Measurements from ENCODE around the gene RTP5.
"Not testable (repeated sequence)": the region's sequence is repeated elsewhere in the genome, so short reads cannot be mapped to it uniquely, and the experiment has no call there.

The RTP5 gene

DNA sequence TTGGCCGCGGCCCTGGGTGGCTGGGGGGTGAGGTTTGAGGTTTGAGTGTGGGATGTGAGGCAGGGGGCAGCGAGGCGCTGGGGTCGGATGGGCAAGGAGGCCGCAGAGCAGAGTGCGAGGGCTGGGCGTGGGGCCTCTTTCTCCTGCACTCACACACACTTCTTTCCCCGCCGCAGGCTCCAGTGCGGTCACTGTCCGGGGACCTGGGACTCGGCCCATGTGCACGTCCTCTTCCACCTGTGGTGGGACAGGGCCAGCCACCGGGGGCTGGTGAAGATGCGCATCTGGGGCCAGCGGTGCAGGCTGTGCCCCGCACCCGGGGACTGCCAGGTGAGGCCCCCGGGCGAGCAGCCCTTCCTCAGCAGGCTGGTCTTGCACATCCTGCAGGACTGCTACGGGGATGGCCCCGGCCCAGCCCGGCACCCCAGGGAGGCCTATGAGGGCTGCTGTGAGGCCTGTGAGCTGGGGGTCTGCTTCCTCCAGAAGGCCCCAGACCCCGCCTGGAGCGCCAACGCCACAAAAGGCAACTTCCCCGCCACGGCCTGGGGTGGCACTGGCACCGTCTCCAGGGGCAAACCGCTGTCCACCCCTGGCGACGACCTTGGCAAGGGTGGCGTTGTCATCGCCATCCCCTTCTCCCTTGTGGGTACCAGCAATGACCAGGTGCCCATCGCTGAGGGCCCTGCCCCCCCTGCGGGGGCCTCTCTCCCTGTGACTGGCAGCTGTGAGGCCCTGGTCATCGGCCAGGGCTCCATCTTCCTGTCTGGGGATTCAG lies 2.2 kb downstream of the RTP5 start:
- DNase-seq: no peak

DNA sequence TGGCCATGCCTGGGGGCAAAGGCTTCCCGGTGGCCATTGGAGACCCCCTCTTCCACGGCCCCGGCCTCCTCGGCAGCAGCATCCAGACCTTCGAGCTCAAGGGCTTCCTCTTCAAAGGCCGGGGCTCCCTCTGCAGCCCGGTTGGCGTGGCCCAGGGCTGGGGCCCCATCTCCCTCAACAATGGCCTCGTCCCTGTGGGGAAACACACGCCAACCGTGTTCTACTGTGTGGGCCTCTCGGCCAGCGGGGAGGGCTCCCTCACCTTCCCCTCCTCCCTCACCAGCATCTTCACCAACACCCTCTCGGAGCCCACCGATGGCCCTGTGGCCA lies 2.7 kb downstream of the RTP5 start:
- DNase-seq: no peak

GRCh38 chr2:241873081-241873802 lies 3.7 kb downstream of the RTP5 start:
- DNase-seq: no peak

- DNase-seq: no peak
Observed at GRCh38 chr2:241873803-241874110, 4.2 kb downstream of the RTP5 start.

- no peak for DNase-seq
Observed at GRCh38 chr2:241874277-241874925, 4.9 kb downstream of the RTP5 start.

DNA sequence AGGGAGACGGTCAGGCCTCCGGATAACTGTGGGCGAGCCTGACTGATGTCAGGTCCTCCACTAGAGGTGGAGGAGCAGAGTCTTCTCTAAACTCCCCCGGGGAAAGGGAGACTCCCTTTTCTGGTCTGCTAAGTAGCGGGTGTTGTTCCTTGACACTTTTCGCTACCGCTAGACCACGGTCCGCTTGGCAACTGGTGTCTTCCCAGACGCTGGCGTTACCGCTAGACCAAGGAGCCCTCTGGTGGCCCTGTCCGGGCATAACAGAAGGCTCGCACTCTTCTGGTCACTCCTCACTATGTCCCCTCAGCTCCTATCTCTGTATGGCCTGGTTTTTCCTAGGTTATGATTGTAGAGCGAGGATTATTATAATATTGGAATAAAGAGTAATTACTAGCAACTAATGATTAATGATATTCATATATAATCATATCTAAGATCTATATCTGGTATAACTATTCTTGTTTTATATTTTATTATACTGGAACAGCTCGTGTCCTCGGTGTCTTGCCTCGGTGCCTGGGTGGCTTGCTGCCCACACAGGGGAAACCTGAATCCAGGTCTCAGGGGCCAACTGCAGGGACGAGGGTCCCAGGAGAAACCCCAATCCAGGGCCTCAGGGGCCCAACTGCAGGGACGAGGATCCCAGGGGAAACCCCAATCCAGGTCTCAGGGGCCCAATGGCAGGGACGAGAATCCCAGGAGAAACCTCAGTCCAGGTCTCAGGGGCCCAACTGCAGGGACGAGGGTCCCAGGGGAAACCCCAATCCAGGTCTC lies 6.4 kb downstream of the RTP5 start:
- DNase-seq: not testable (repeated sequence)

DNA sequence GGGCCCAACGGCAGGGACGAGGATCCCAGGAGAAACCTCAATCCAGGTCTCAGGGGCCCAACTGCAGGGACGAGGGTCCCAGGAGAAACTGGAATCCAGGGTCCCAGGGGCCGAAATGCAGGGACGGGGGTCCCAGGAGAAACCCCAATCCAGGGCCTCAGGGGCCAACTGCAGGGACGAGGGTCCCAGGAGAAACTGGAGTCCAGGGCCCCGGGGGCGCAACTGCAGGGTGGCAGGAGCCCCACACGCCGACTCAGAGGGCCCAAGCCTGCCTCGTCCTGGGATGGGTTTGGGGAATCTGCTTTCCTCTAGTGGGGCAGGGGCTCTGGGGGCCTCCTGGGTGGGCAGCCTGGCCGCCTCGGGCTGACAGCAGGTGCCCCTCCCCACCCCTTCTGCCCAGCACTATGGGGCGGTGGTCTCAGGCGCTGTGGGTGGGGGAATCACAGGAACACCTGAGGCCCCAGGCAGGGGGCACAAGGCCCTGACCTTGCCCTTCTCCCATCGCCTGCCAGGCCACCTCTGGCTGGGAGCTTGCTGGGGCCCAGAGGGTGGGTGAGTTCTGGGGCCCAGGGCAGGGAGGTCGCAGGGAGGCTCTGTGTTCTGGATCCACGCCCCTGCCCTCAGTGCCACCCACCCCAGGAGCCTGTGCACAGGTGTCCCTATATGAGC lies 7.1 kb downstream of the RTP5 start:
- DNase-seq: no peak

- DNase-seq: no peak
Observed at GRCh38 chr2:241877197-241877685, 7.7 kb downstream of the RTP5 start.

DNA sequence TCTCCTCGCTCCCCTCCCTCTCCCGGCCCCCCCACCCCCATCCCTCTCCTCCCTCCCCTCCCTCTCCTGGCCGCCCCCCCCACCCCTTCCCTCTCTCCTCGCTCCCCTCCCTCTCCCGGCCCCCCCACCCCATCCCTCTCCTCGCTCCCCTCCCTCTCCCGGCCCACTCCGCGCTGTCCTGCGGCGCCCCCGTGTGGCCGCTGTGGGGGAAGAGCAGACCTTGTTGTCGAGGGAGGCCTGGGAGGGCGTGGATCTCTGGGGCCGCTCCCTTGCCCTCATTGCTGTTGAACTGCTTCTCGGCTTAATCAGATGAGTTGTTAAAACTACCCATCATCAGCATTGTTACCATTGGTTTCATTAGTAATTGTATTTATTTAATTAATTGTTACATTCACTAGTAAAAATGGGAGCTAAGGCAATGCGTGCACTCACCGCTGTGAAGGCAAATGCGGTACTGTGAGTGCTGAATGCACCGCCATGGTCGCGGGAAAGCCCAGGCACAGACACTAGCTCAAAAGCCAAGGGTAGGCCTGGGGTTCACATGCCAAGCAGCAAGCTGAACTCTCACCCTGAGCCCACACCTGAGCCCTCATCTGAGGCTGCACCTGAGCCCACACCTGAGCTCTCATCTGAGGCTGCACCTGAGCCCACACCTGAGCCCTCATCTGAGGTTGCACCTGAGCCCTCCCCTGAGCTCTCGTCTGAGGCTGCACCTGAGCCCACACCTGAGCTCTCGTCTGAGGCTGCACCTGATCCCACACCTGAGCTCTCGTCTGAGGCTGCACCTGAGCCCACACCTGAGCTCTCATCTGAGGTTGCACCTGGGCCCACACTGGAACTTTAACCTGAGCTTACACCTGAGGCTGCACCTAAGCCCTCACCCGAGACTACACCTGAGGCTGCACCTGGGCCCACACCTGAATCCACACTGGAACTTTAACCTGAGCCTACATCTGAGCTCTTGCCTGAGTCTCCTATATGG lies 8.8 kb downstream of the RTP5 start:
- DNase-seq: peak; percentile 34

- no peak for DNase-seq
Observed at GRCh38 chr2:241879326-241879725, 9.8 kb downstream of the RTP5 start.

DNA sequence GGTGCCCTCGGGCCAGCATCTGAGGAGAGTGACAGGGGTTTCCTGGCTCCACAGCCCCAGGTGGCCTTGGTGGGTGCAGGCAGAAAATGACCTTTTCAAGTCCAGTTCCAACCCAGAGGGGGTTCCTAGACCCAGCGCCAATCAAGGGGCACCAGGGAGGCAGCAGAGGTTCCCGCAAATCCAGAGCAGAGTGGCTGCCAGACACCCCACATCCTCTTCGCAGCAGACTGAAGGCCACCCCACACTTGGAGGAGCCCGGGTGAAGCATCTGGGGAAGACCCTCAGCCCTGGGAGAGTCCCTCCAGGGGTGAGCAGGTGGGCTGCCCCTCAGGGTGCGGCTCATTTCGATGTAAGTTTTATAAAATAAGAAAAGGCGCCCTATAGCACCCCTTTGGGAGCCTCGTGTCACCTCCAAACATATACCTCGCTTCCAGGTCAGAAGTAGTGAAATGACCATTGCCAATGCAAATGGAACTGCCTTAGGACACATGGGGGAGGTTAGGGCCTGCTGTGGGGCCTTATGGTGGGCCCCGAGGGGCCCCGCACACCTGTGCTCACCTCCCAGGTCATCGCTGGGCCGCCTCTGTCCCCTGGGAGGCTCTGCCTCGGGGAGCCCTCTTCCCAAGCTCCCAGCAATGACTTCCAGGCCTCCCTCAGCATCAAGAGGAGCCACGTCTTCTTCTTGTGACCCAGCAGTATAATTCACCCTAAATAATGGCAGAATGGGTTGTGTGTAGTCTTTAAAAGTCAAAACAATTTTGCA lies 11.0 kb downstream of the RTP5 start:
- no peak for DNase-seq

DNA sequence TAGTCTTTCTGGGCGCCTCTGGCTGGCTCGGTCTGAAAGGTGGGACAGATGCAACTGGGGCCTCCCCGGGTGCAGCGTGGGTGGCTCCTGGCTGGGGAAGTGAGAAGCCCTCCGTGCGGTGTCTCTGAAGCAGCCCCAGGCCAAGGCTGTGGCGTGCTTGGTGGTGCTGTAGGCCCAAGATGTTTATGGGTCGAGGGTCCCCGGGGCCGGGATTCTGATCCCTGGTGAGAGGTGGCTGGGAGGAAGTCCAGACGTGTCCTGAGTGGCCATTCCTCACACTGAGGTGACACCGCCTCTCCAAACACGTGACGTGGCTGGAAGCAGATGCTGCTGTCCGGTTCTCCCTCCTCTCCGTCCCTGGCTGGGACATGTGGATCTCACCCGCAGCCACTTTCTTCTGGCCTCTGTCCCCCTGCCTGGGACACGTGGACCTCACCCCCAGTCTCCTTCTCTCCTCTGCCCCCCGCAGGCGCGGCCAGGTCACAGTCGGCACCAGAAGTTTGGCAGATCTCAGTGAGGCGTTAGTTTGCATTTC lies 12.6 kb downstream of the RTP5 start:
- DNase-seq: no peak

GRCh38 chr2:241884951-241885290 lies 15.4 kb downstream of the RTP5 start:
- no peak for DNase-seq

DNA sequence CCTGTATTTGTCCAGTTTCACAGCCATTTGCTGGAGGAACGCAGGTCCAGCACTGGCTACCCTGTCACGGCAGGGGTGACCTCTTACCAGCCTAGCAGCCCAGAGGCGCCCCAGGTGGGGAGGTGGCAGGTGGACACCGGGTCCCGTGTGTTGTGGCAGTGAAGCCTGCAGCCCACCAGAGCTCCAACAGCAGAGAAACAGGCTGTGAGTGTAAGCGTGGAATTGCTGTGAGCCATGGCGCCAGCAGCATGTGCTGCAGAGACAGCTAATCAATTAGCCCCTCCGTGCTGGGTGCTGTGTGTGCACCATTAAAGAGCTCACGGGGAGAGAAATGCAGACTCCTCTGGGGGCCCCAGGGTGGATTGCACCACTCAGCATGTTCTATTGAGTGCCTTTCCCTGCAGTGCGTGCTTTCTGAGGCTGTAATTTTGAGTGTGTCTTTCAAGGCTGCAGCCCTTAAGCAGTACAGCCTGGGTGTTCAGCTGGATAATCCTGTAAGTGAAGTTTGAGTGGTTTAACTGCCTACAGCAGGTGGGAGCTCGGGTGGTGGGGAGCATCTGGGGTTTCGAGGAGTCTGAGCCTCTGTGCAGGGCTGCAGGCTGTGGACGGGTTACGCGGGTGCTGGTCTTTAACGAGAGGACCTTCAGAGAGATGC lies 15.9 kb downstream of the RTP5 start:
- DNase-seq: peak; percentile 82

DNA sequence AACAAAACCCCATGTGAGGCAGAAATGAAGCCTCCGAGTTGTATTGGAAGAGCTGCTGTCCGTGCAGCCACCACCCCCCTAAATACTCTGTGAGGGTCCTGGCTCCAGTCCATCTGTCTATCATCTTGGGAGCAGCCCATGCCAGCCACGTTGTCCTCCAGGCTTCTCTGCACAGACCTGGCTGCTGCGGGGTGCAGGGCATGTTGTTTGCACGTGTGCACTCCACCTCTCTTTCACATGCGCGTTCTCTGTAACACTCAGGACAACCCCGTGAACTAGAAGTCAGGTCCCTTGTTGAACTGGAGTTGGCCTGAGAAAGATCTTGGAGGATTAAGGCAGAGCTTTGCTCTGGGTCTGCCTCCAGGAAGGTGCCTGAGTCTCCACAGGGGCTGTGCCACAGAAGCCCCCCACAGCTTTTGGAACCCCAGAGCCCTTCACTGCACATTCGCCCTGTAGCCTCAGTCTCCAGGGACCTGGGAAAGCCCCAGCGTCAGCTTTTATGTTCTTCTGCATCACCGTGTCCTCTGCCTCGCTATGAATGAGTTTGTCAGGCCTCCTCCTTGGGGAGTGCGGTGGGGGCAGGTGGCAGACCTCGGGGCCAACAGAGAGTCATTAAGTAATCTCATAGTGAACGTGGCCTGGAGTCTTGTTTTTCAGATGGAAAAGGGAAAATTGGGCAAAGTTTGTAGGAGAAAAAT lies 16.6 kb downstream of the RTP5 start:
- DNase-seq: peak; percentile 82

DNA sequence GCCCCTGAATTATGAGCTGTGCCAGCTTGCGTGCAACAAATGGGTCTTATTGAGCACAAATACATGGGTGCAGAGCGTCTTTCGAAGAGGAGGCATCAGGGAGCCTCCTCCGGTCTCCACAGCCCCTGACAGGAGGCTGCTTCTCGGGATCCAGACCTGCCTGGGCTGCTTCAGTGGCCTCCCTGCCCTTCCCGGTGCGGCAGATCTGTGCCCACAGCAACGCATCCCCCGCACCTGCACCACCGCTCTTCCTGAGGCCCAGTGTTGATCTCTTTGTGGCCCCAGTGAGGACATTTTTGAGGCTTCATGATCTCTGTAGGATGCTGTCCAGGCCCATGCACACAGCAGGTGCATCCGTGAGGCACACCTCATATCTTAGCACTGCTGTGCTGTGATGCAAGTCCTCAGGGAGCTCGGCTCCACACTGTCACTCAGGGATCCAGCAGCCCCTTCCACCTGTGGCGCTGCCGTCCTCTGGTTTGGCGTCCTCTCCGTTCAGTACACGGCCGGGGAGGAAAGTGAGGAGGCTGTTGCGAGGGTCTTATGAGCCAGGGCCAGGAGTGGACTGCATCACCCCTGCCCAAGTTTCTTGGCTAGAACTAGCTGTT lies 17.4 kb downstream of the RTP5 start:
- no peak for DNase-seq

DNA sequence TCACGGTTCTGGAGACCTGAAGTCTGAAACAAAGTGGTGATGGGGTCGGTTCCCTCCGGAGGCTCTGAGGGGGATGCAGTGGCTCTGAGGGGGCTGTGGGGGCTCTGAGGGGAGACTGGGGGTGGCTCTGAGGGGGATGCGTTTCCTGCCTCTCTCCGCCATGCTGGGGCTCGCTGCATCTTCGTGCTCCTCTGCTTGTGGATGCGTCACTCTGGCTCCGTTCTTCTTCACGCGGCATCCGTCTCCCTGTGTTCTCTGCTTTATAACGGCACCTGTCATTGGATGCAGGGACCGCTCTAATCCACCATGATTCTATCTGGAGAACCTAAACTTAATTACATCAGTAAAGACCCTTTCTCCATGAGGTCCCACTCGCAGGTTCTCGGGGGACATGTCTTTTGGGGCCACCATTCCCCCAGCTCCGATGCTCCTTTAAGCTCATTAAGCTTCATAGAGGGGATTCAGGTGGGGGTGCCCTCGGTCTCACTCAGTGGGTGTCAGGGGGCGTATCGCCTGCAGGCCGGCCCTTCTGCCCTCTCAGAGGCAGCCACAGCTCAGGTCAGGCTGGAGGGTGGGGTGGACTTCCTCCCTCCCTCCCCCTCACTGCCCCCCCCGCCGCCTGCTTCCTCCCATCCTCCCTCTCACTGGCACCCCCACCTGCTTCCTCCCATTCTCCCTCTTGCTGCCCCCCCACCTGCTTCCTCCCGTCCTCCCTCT lies 18.4 kb downstream of the RTP5 start:
- DNase-seq: no peak

- no peak for DNase-seq
Observed at GRCh38 chr2:241888641-241889040, 19.1 kb downstream of the RTP5 start.
